A673 (cell line): ENCODE measurements around the gene PARP11. TPM values are rescaled to one million over a fixed set of nuclear protein-coding genes. Genes with fewer than 3 reads are reported as not detected.

Experiments used
- BruUV-seq: library from RNA; stranded (reverse); fragments of 400-500 nt; replicated peaks from 2 replicates; lab custom pipeline; 2021; lab: Mats Ljungman, UMichigan
- CTCF ChIA-PET: fragments of 300-600 bp; sonication (Branson Sonifier 250); formaldehyde crosslinking; loops from one replicate; lab custom pipeline; 2022; ENCODE audit warnings: antibody characterized with exemption; lab: Charles Lee
- POLR2A ChIA-PET: fragments of 300-600 bp; sonication (Branson Sonifier 250); formaldehyde crosslinking; loops from one replicate; lab custom pipeline; 2022; ENCODE audit warnings: antibody characterized with exemption; ENCODE audit not compliant: low non-redundant PET; lab: Charles Lee
- DNase-seq: peaks from one replicate; pipeline ENCODE4 v3.0.0-alpha.2; 2015; ENCODE audit warnings: low spot score
- H3K27ac ChIP-seq: fragments of 200-600 bp; sonication (generic); 2 replicates; pipeline ENCODE4 v1.5.1; 2016; ENCODE audit warnings: mixed run types, low read depth, mild to moderate bottlenecking, mixed read lengths, antibody characterized with exemption, low read length; ENCODE audit not compliant: poor library complexity, severe bottlenecking
- H3K27me3 ChIP-seq: fragments of 200-600 bp; sonication (generic); replicated peaks from 2 replicates; pipeline ENCODE4 v1.6.1; 2017; ENCODE audit warnings: mixed run types, low read depth, mild to moderate bottlenecking, mixed read lengths, antibody characterized with exemption, low read length; ENCODE audit not compliant: insufficient read depth, poor library complexity
- H3K36me3 ChIP-seq: fragments of 200-600 bp; sonication (generic); 2 replicates; pipeline ENCODE4 v1.6.1; 2016; ENCODE audit warnings: mixed run types, mild to moderate bottlenecking, mixed read lengths, antibody characterized with exemption, low read length; ENCODE audit not compliant: insufficient read depth, poor library complexity, severe bottlenecking
- H3K4me1 ChIP-seq: fragments of 200-600 bp; sonication (generic); 2 replicates; pipeline ENCODE4 v1.6.1; 2017; ENCODE audit warnings: mixed run types, mild to moderate bottlenecking, mixed read lengths, antibody characterized with exemption, low read length; ENCODE audit not compliant: insufficient read depth, poor library complexity, severe bottlenecking
- H3K4me3 ChIP-seq: fragments of 200-600 bp; sonication (generic); 2 replicates; pipeline ENCODE4 v1.5.1; 2016; ENCODE audit warnings: low read depth, mixed run types, mild to moderate bottlenecking, mixed read lengths, low read length; ENCODE audit not compliant: poor library complexity, severe bottlenecking
- H3K9me3 ChIP-seq: fragments of 200-600 bp; sonication (generic); 2 replicates; pipeline ENCODE4 v1.6.1; 2016; ENCODE audit warnings: mixed run types, low read depth, mild to moderate bottlenecking, mixed read lengths, antibody characterized with exemption, low read length; ENCODE audit not compliant: poor library complexity, severe bottlenecking
- EZH2 ChIP-seq: fragments of 200-600 bp; sonication (generic); IDR thresholded peaks from 2 replicates; pipeline ENCODE4 v1.6.1; 2017; ENCODE audit warnings: borderline replicate concordance, low read depth, mild to moderate bottlenecking, mixed read lengths, antibody characterized with exemption, low read length; ENCODE audit not compliant: poor library complexity, severe bottlenecking
- intact Hi-C: fragments of 100-400 bp; cut with micrococcal nuclease; formaldehyde crosslinking; loops from one replicate; pipeline ENCODE4 v1.10.0; 2022; ENCODE audit not compliant: unreplicated experiment
- total RNA-seq: library from RNA; stranded (reverse); gene quantifications from 2 replicates; pipeline ENCODE4 v1.2.3, GENCODE V29; 2021
- TF ChIP-seq, protein P1 (sequence below): fragments of 300-800, 200-600 bp; sonication (generic); conservative IDR thresholded peaks from 2 replicates; pipeline ENCODE4 v1.5.1; 2017; ENCODE audit warnings: low read depth, mild to moderate bottlenecking, antibody characterized with exemption, low read length, moderate library complexity, mixed read lengths

Gene PARP11
- total RNA-seq, 1 experiment from 2014 or later: 7.7 TPM

DNA sequence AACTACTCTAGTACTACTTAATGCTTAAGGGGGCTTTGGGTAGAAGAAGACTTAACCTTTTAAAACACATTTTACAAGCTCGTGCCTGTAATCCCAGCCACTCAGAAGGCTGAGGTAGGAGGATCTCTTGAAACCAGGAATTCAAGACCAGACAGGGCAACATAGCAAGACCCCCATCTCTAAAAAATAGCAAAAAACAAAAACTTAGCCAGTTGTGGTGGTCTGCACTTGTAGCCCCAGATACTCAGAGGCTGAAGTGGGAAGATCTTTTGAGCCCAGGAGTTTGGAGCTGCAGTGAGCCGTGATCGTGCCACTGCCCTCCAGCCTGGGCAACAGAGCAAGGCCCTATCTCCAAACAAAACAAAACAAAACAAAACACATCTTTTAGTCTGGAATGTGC, 39.7 kb upstream of the PARP11 start:
- no TSS peak for BruUV-seq
- TF ChIP-seq, protein P1, sequence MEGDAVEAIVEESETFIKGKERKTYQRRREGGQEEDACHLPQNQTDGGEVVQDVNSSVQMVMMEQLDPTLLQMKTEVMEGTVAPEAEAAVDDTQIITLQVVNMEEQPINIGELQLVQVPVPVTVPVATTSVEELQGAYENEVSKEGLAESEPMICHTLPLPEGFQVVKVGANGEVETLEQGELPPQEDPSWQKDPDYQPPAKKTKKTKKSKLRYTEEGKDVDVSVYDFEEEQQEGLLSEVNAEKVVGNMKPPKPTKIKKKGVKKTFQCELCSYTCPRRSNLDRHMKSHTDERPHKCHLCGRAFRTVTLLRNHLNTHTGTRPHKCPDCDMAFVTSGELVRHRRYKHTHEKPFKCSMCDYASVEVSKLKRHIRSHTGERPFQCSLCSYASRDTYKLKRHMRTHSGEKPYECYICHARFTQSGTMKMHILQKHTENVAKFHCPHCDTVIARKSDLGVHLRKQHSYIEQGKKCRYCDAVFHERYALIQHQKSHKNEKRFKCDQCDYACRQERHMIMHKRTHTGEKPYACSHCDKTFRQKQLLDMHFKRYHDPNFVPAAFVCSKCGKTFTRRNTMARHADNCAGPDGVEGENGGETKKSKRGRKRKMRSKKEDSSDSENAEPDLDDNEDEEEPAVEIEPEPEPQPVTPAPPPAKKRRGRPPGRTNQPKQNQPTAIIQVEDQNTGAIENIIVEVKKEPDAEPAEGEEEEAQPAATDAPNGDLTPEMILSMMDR: no peak
- no peak for TF ChIP-seq EZH2
- intact Hi-C loops: no loop called here
- H3K27ac ChIP-seq: no peak overlapping the region
- H3K4me1 ChIP-seq: no peaks in the 10 kb centered on the region
- H3K27me3 ChIP-seq: peaks cover 5% of the 10 kb centered on the region
- no peaks in the 10 kb centered on the region for H3K9me3 ChIP-seq
- H3K36me3 ChIP-seq: no peaks in the 10 kb centered on the region
- ChIA-PET POLR2A (no interaction called here), CTCF (no interaction called here)
- DNase-seq: no peak
- H3K4me3 ChIP-seq: no peak overlapping the region

DNA sequence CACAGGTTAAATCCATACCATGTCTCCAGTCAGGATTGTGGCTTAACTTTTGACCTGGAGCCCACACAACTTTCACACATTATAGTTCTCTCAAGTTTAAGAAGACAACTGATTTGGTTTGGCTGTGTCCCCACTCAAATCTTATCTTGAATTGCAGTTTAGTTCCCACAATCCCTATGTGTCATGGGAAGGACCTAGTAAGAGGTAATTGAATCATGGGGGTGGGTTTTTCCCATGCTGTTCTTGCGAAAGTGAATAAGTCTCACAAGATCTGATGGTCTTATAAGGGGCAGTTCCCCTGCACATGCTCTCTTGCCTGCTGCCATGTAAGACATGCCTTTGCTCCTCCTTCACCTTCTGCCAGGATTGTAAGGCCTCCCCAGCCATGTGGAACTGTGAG, 38.2 kb upstream of the PARP11 start:
- DNase-seq: no peak
- Histone ChIP-seq H3K4me3 (no peak overlapping the region), H3K4me1 (no peaks in the 10 kb centered on the region), H3K27me3 (peaks cover 5% of the 10 kb centered on the region), H3K36me3 (no peaks in the 10 kb centered on the region), H3K9me3 (no peaks in the 10 kb centered on the region), H3K27ac (no peak overlapping the region)
- ChIA-PET POLR2A (no interaction called here), CTCF (no interaction called here)
- intact Hi-C loops: no loop called here
- BruUV-seq: no TSS peak
- TF ChIP-seq, protein P1: no peak
- no peak for TF ChIP-seq EZH2

DNA sequence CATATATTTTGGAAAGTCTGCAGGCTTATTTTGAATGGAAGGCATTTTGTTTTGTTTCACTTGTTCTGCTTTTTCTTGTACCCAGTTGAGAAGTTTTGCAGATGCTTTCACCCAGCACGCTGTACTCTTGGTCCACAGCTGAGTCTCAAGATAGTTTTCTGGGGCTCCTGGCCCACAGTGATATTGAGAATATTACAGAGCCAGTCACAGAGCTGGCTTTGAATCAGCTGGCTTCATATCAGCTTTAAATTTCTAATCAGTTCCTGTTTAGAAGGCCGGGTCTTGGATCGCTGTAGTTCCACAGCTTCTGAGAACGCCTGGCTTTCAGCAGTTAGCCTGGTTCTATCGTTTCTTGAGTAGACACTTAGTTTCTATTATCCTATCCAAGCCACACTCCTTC, 32.5 kb upstream of the PARP11 start:
- no peak for TF ChIP-seq EZH2
- TF ChIP-seq, protein P1: no peak
- no peak for DNase-seq
- H3K9me3 ChIP-seq: no peaks in the 10 kb centered on the region
- intact Hi-C loops: no loop called here
- no TSS peak for BruUV-seq
- ChIA-PET POLR2A (interaction anchor here (0.6 kb wide), 1 partner anchor 678 kb away, joined by 4 read pairs; no protein-coding TSS in a partner anchor), CTCF (no interaction called here)
- H3K36me3 ChIP-seq: no peaks in the 10 kb centered on the region
- H3K27me3 ChIP-seq: peaks cover 21% of the 10 kb centered on the region
- H3K4me1 ChIP-seq: no peaks in the 10 kb centered on the region
- H3K27ac ChIP-seq: no peak overlapping the region
- no peak overlapping the region for H3K4me3 ChIP-seq
